Measurements from ENCODE around the gene SPATA31D3.
"Not testable (repeated sequence)": the region's sequence is repeated elsewhere in the genome, so short reads cannot be mapped to it uniquely, and the experiment has no call there.

Gene SPATA31D3

GRCh38 chr9:81968026-81968425 lies 24.7 kb downstream of the SPATA31D3 start:
- TF ChIP-seq GATA3 (IDR thresholded peaks at IDR 0.05; ENCODE audit: low read depth, low read length): no peak
- TF ChIP-seq GATA2 (IDR thresholded peaks at IDR 0.05; ENCODE audit: low read depth, low read length): no peak

DNA sequence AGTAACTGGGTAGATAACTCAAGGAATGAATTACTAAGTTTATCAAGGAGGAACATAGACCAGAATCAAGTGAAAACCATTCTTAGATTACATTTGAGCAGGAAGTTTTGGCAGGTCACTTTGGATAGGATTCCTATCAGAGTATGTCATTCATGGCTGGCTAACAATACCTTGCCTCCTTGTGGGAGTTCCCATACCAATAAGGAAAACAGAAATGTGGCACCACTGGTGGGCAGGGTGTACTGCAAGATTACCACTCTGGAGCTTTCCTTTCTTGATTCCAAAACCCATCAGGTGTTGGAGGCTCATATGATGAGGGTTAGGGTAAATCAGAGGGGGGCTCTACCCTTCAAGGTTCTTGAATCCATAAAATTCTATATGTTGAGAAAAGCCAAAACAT lies 26.7 kb downstream of the SPATA31D3 start:
- TF ChIP-seq GATA2 (IDR thresholded peaks at IDR 0.05; ENCODE audit: low read depth, low read length) (no peak), GATA3 (IDR thresholded peaks at IDR 0.05; ENCODE audit: low read depth, low read length) (no peak)

DNA sequence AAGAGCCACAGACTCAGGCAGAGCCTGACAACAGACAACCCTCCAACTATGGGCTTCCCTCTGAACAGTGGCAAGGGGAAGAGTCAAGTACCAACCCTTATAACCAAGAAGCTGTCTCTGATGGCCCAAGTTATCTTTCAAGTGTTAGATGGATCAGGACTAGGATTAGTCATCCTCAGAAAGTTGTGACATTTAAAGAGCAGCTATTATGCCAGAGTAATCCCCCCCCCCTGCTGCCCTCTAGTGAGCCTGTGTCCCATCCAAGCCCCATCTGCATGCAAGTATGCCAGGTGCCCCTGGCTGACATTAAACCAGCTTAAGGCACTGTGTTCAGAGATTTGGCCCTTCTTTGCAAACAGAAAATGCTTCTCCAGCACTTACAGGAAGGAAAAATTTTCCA lies 28.4 kb downstream of the SPATA31D3 start:
- TF ChIP-seq GATA3 (IDR thresholded peaks at IDR 0.05; ENCODE audit: low read depth, low read length) (no peak), GATA2 (IDR thresholded peaks at IDR 0.05; ENCODE audit: low read depth, low read length) (no peak)

GRCh38 chr9:81974764-81975163 lies 31.5 kb downstream of the SPATA31D3 start:
- TF ChIP-seq GATA2 (IDR thresholded peaks at IDR 0.05; ENCODE audit: low read depth, low read length): no peak
- no peak for TF ChIP-seq GATA3 (IDR thresholded peaks at IDR 0.05; ENCODE audit: low read depth, low read length)

GRCh38 chr9:81976351-81976750 lies 33.1 kb downstream of the SPATA31D3 start:
- TF ChIP-seq GATA3 (IDR thresholded peaks at IDR 0.05; ENCODE audit: low read depth, low read length) (no peak), GATA2 (IDR thresholded peaks at IDR 0.05; ENCODE audit: low read depth, low read length) (no peak)

DNA sequence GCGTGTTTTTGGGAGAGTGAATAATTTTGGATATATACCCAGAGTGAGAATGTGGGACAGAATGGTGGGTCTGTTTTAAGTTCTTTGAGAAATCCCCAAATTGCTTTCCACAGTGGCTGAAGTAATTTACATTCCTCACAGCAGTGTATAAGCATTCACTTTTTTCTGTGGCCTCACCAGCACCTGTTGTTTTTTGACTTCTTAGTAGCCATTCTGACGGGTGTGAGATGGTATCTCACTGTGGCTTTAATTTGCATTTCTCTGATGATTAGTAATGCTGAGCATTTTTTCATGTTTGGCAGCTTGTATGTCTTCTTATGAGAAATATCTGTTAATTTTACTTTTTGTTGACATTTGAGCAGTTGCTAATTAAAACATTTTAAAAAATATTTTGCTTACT lies 35.9 kb downstream of the SPATA31D3 start:
- TF ChIP-seq GATA3 (IDR thresholded peaks at IDR 0.05; ENCODE audit: low read depth, low read length) (no peak), GATA2 (IDR thresholded peaks at IDR 0.05; ENCODE audit: low read depth, low read length) (no peak)

- TF ChIP-seq GATA3 (IDR thresholded peaks at IDR 0.05; ENCODE audit: low read depth, low read length) (no peak), GATA2 (IDR thresholded peaks at IDR 0.05; ENCODE audit: low read depth, low read length) (no peak)
Measured at GRCh38 chr9:81980568-81980967, 37.3 kb downstream of the SPATA31D3 start.

DNA sequence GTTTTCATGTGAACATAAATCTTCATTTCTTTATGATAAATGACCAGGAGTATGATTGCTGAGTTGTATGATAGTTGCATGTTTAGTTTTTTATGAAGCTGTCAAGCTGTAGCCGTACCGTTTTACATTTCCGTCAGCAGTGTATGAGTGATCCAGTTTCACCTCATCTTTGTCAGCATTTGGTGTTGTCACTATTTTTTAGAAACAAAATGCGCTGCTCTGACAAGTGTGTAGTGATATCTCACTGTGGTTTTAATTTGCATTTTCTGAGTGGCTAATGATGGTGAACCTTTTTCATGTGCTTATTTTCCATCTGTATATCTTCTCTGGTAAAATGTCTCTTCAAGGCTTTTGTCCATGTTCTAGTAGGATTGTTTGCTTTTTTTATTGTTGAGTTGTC lies 38.6 kb downstream of the SPATA31D3 start:
- TF ChIP-seq GATA2 (IDR thresholded peaks at IDR 0.05; ENCODE audit: low read depth, low read length): no peak
- TF ChIP-seq GATA3 (IDR thresholded peaks at IDR 0.05; ENCODE audit: low read depth, low read length): no peak

DNA sequence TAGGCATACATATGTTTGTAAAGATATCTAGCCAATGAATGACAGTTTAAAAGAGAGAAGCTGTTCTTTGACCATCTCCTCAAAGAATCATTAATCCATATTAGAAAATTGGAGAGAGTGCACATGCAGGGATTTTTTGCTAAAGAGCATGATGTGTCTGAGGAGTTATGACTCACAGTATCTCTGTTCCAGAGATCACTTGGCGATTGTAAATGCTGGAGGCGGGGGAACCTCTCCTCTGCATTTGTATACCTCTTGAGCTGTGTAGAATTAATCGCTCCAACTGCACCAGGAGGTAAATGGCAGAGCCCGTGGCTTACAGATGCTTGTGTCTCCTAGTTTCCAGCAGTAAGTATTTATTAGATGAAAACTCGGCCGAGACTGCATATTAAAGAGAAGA lies 41.6 kb downstream of the SPATA31D3 start:
- TF ChIP-seq GATA2 (IDR thresholded peaks at IDR 0.05; ENCODE audit: low read depth, low read length) (no peak), GATA3 (IDR thresholded peaks at IDR 0.05; ENCODE audit: low read depth, low read length) (no peak)

GRCh38 chr9:81986051-81986450 lies 42.8 kb downstream of the SPATA31D3 start:
- no peak for TF ChIP-seq GATA2 (IDR thresholded peaks at IDR 0.05; ENCODE audit: low read depth, low read length)
- TF ChIP-seq GATA3 (IDR thresholded peaks at IDR 0.05; ENCODE audit: low read depth, low read length): no peak

GRCh38 chr9:81988472-81988871 lies 45.2 kb downstream of the SPATA31D3 start, which contains the start of gene SPATA31D1:
TSS of gene SPATA31D1 (plus strand) at chr9:81988772. CDS start at chr9:81988819, 47 bp downstream.
- TF ChIP-seq GATA3, GATA2 (IDR thresholded peaks at IDR 0.05; ENCODE audit: low read depth, low read length): not testable (repeated sequence)

DNA sequence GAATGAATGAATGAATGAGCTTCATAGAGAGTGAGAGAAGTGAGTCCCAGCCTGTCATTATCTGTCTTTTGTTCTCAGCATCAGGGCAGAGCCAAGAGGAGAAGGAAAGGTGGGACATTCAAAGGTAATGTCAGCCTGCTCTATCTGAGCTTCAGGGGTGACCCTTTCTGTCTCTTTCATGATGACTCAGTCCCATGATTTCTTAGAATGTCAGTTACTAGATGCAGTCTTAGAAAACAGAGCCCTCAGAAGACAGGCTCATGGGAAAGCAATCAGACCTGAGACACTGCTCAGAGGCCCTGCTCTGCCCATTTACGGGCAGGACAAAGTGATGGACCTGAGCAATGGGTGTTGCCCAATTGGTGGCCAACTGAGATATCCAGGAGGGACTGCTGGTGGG lies 46.4 kb downstream of the SPATA31D3 start:
- TF ChIP-seq GATA2 (IDR thresholded peaks at IDR 0.05; ENCODE audit: low read depth, low read length) (no peak), GATA3 (IDR thresholded peaks at IDR 0.05; ENCODE audit: low read depth, low read length) (no peak)

DNA sequence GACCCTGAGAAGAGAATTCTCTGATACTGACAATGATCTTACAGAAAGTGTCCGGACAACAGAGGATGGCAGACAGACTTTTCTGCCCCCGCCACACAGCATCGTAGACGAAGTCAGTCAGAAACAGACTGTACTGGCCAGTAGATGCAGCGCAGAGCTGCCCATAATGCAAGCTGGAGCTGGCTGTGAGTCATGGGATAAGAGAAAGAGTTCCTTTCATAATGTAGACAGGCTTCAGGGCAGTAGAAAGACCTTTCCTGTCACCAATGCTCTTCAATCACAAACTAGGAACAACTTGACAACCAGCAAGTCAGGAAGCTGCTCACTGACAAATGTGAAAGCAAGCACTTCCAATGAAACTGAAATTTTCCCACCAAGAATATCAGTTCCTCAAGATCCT lies 50.4 kb downstream of the SPATA31D3 start:
- TF ChIP-seq GATA3 (IDR thresholded peaks at IDR 0.05; ENCODE audit: low read depth, low read length) (no peak), GATA2 (IDR thresholded peaks at IDR 0.05; ENCODE audit: low read depth, low read length) (no peak)
